ENCODE results near the gene ADO. TPM values are rescaled to one million over a fixed set of nuclear protein-coding genes. Genes with fewer than 3 reads are reported as not detected.

ADO gene
- total and polyA plus RNA-seq, 2 of the 13 experiments (the other 11 are each of a cell fraction or from before 2014, with no cell fraction given), result 8.9 to 15.9 TPM

DNA sequence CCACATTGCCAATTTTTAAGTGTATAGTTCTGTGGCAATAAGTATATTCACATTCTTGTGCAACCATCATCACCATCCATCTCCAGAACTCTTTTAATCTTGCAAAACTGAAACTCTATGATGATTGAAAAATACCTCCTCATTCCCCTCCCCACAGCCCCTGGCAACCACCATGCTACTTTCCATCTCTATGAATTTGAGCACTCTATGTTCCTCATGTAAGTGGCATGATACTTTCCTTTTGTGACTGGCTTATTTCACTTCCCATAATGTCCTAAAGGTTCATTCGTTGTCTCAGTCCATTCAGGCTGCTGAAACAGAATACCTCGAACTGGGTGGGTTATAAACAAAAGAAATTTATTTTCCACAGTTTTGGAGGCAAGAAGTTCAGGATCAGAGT lies 35.1 kb downstream of the ADO start:
- ATAC-seq (no peak), FAIRE-seq (no peak), DNase-seq (ENCODE audit: low spot score) (no peak)
- Histone ChIP-seq H3K79me2 (ENCODE audit: insufficient read depth, low read length) (no peaks in the 10 kb centered on the region), H3K4me1 (ENCODE audit: insufficient read depth, low read length) (no peaks in the 10 kb centered on the region), H3K27me3 (ENCODE audit: control insufficient read depth in 1 of 2, insufficient read depth in 2 of 2, low read length in 2 of 2) (no peaks in the 10 kb centered on the region), H3K36me3 (replicated peaks in 1 of 2; ENCODE audit: control insufficient read depth in 1 of 2, insufficient read depth in 2 of 2, low read length in 2 of 2) (no peaks in the 10 kb centered on the region), H3K4me2 (ENCODE audit: low read depth, low read length) (no peak overlapping the region), H3K9me3 (ENCODE audit: low read length) (no peaks in the 10 kb centered on the region), H3K4me3 (replicated peaks in 1 of 3; ENCODE audit: insufficient read depth in 1 of 3, low read depth in 2 of 3, low read length in 3 of 3) (no peak overlapping the region), H3K27ac (ENCODE audit: extremely low read length, insufficient read depth, low read length) (no peak overlapping the region), H4K20me1 (ENCODE audit: insufficient read depth, low read length) (no peaks in the 10 kb centered on the region), H3K9ac (ENCODE audit: insufficient read depth, low read depth, low read length) (no peak overlapping the region), H2AFZ (ENCODE audit: low read length) (no peak overlapping the region)
- ChIA-PET POLR2A (no interaction called here), CTCF (ENCODE audit: low intra/inter-chr PET ratio, low total read pairs) (no interaction called here)
- intact Hi-C loops (cut with micrococcal nuclease; ENCODE audit: unreplicated experiment), result no loop called here
- no TSS peak for BruUV-seq (replicated peaks)
- in situ Hi-C loops (cut with HindIII; ENCODE audit: extremely low pct_ligation_motif_present, low pct_unique_long_range_greater_than_20kb), result no loop called here
- 0% methylated on average over 2 of the region's 2 CpGs for WGBS (ENCODE audit: low lambda C conversion rate)
- no peak for TF ChIP-seq ZNF337 (CRISPR knock-in tag; IDR thresholded peaks at IDR 0.05; ENCODE audit: borderline replicate concordance, low read depth)
- TF ChIP-seq GPN1 (CRISPR knock-in tag; IDR thresholded peaks at IDR 0.05; ENCODE audit: borderline replicate concordance), result no peak
- no peak for TF ChIP-seq XBP1 (CRISPR knock-in tag; IDR thresholded peaks at IDR 0.05)
- TF ChIP-seq, protein P1, sequence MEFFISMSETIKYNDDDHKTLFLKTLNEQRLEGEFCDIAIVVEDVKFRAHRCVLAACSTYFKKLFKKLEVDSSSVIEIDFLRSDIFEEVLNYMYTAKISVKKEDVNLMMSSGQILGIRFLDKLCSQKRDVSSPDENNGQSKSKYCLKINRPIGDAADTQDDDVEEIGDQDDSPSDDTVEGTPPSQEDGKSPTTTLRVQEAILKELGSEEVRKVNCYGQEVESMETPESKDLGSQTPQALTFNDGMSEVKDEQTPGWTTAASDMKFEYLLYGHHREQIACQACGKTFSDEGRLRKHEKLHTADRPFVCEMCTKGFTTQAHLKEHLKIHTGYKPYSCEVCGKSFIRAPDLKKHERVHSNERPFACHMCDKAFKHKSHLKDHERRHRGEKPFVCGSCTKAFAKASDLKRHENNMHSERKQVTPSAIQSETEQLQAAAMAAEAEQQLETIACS (CRISPR knock-in tag; IDR thresholded peaks at IDR 0.05), result no peak
- TF ChIP-seq, protein P2, sequence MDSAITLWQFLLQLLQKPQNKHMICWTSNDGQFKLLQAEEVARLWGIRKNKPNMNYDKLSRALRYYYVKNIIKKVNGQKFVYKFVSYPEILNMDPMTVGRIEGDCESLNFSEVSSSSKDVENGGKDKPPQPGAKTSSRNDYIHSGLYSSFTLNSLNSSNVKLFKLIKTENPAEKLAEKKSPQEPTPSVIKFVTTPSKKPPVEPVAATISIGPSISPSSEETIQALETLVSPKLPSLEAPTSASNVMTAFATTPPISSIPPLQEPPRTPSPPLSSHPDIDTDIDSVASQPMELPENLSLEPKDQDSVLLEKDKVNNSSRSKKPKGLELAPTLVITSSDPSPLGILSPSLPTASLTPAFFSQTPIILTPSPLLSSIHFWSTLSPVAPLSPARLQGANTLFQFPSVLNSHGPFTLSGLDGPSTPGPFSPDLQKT (CRISPR knock-in tag; IDR thresholded peaks at IDR 0.05; ENCODE audit: borderline replicate concordance), result no peak
- no peak for TF ChIP-seq CCDC6 (CRISPR knock-in tag; IDR thresholded peaks at IDR 0.05)
- TF ChIP-seq, protein P3, sequence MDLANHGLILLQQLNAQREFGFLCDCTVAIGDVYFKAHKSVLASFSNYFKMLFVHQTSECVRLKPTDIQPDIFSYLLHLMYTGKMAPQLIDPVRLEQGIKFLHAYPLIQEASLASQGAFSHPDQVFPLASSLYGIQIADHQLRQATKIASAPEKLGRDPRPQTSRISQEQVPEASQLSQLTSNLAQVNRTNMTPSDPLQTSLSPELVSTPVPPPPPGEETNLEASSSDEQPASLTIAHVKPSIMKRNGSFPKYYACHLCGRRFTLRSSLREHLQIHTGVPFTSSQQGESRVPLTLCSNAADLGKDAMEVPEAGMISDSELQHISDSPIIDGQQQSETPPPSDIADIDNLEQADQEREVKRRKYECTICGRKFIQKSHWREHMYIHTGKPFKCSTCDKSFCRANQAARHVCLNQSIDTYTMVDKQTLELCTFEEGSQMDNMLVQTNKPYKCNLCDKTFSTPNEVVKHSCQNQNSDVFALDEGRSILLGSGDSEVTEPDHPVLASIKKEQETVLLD (CRISPR knock-in tag; IDR thresholded peaks at IDR 0.05; ENCODE audit: low read depth), result no peak
- TF ChIP-seq, protein P4, sequence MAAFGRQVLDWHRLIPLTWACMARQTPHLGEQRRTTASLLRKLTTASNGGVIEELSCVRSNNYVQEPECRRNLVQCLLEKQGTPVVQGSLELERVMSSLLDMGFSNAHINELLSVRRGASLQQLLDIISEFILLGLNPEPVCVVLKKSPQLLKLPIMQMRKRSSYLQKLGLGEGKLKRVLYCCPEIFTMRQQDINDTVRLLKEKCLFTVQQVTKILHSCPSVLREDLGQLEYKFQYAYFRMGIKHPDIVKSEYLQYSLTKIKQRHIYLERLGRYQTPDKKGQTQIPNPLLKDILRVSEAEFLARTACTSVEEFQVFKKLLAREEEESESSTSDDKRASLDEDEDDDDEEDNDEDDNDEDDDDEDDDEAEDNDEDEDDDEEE (CRISPR knock-in tag; IDR thresholded peaks at IDR 0.05), result no peak
- no peak for TF ChIP-seq ZFP36L2 (CRISPR knock-in tag; IDR thresholded peaks at IDR 0.05)
- TF ChIP-seq ISL2 (CRISPR knock-in tag; IDR thresholded peaks at IDR 0.05), result no peak
- TF ChIP-seq HOXD1 (CRISPR knock-in tag; IDR thresholded peaks at IDR 0.05), result no peak
- TF ChIP-seq KLF6 (CRISPR knock-in tag; IDR thresholded peaks at IDR 0.05), result no peak
- TF ChIP-seq SRSF4 (IDR thresholded peaks at IDR 0.05; ENCODE audit: low read depth, low read length, poor library complexity, severe bottlenecking), result no peak
- no peak for TF ChIP-seq NCOA5 (CRISPR knock-in tag; IDR thresholded peaks at IDR 0.05)
